HepG2 (cell line): ENCODE results near the gene SLC25A48. TPM values are rescaled to one million over a fixed set of nuclear protein-coding genes. Genes with fewer than 3 reads are reported as not detected.
"Not testable (repeated sequence)": the region's sequence is repeated elsewhere in the genome, so short reads cannot be mapped to it uniquely, and the experiment has no call there.

Experiments
- ATAC-seq: fragments of 200-7000 bp; cut with Tn5 transposase; 3 replicates; pipeline ENCODE4 v1.9.1; 2020; ENCODE audit warnings: mild to moderate bottlenecking, moderate library complexity
- BruUV-seq: library from RNA; stranded (reverse); fragments of 400-500 nt; replicated peaks from 2 replicates; lab custom pipeline; 2021; lab: Mats Ljungman, UMichigan
- CTCF ChIA-PET: fragments of 300-600 bp; formaldehyde crosslinking; extraction: SDS; loops from one replicate; lab custom pipeline; 2021; ENCODE audit warnings: low total read pairs, inconsistent platforms, low intra/inter-chr PET ratio; lab: Yijun Ruan, JAX
- POLR2A ChIA-PET: fragments of 350-600 bp; sonication (Branson Sonifier 250); formaldehyde crosslinking; loops from one replicate; lab custom pipeline; 2020; ENCODE audit warnings: antibody characterized with exemption, inconsistent platforms; lab: Yijun Ruan, JAX
- DNase-seq: peaks from one replicate; pipeline ENCODE4 v3.0.0-alpha.2; 2015; ENCODE audit warnings: low spot score
- FAIRE-seq: peaks from 3 replicates; lab custom pipeline; 2011; peaks lifted over from hg19 to GRCh38; lab: Jason Lieb, UNC
- H2AFZ ChIP-seq: one replicate; pipeline ENCODE4 v1.6.1; 2011; ENCODE audit warnings: low read length, inconsistent platforms
- H3K27ac ChIP-seq: fragments of 300-600 bp; 3 replicates; pipeline ENCODE4 v1.8.0; 2011; ENCODE audit warnings: mixed run types, mild to moderate bottlenecking, mixed read lengths, low read length, inconsistent platforms; ENCODE audit not compliant: insufficient read depth; ENCODE audit errors: extremely low read length
- H3K27me3 ChIP-seq, 2 experiments: fragments of 200-600 bp in 1 of 2; 2 replicates in 1 of 2; 3 replicates in 1 of 2; pipeline versions ENCODE4 v1.6.0 to v1.8.0; 2011; ENCODE audit warnings: low read length in 2 of 2, mild to moderate bottlenecking in 2 of 2, moderate library complexity in 2 of 2, inconsistent platforms in 1 of 2; ENCODE audit not compliant: insufficient read depth in 2 of 2, control insufficient read depth in 1 of 2
- H3K36me3 ChIP-seq, 2 experiments: fragments of 200-600 bp in 1 of 2; replicated peaks in 1 of 2; 2 replicates in 1 of 2; 3 replicates in 1 of 2; pipeline versions ENCODE4 v1.5.1 to v1.8.0; 2011; ENCODE audit warnings: low read length in 2 of 2, inconsistent platforms in 1 of 2; ENCODE audit not compliant: insufficient read depth in 2 of 2, control insufficient read depth in 1 of 2
- H3K4me1 ChIP-seq: 2 replicates; pipeline ENCODE4 v1.5.1; 2012; ENCODE audit warnings: low read length, inconsistent platforms; ENCODE audit not compliant: insufficient read depth
- H3K4me2 ChIP-seq: 2 replicates; pipeline ENCODE4 v1.6.0; 2011; ENCODE audit warnings: low read depth, low read length, inconsistent platforms
- H3K4me3 ChIP-seq, 3 experiments: fragments of 200-600 bp in 1 of 3; sonication (generic), shearing (Covaris generic) in 1 of 3; replicated peaks in 1 of 3; 2 replicates each; pipeline ENCODE4 v1.5.1; 2011 to 2016; ENCODE audit warnings: low read length in 3 of 3, inconsistent platforms in 2 of 3, low read depth in 2 of 3, mild to moderate bottlenecking in 2 of 3, control low read depth in 1 of 3, mixed read lengths in 1 of 3; ENCODE audit not compliant: insufficient read depth in 1 of 3
- H3K79me2 ChIP-seq: one replicate; pipeline ENCODE4 v1.6.1; 2011; ENCODE audit warnings: low read length, inconsistent platforms; ENCODE audit not compliant: insufficient read depth
- H3K9ac ChIP-seq: 2 replicates; pipeline ENCODE4 v1.6.0; 2011; ENCODE audit warnings: mild to moderate bottlenecking, low read depth, low read length, inconsistent platforms; ENCODE audit not compliant: insufficient read depth
- H3K9me3 ChIP-seq: 2 replicates; pipeline ENCODE4 v1.5.1; 2012; ENCODE audit warnings: mild to moderate bottlenecking, low read length
- H4K20me1 ChIP-seq: 2 replicates; pipeline ENCODE4 v1.6.0; 2011; ENCODE audit warnings: inconsistent platforms, mild to moderate bottlenecking, low read length, moderate library complexity; ENCODE audit not compliant: insufficient read depth
- SALL2 ChIP-seq: sonication (generic); formaldehyde crosslinking; IDR thresholded peaks from 2 replicates; pipeline ENCODE4 v1.8.1; 2023; ENCODE audit warnings: mild to moderate bottlenecking, missing genetic modification reagents, inconsistent platforms
- ZNF598 ChIP-seq: sonication (generic); formaldehyde crosslinking; IDR thresholded peaks from 2 replicates; pipeline ENCODE4 v1.5.1; 2020; ENCODE audit warnings: mild to moderate bottlenecking, missing genetic modification reagents, borderline replicate concordance
- ZNF782 ChIP-seq: sonication (generic); formaldehyde crosslinking; IDR thresholded peaks from 2 replicates; pipeline ENCODE4 v1.4.0; 2020; ENCODE audit warnings: missing genetic modification reagents, mild to moderate bottlenecking, borderline replicate concordance
- WGBS: methylation state at CpG from one replicate; pipeline ENCODE4 v1.1.6; 2017; ENCODE audit warnings: low lambda C conversion rate; 5-methylcytosine and 5-hydroxymethylcytosine counted together
- in situ Hi-C: cut with HindIII; loops from 2 replicates; pipeline ENCODE4 v1.10.0; 2017; ENCODE audit warnings: low pct_unique_long_range_greater_than_20kb; ENCODE audit not compliant: extremely low pct_ligation_motif_present
- intact Hi-C: fragments of 100-400 bp; cut with micrococcal nuclease; formaldehyde crosslinking; loops from one replicate; pipeline ENCODE4 v1.10.0; 2022; ENCODE audit not compliant: unreplicated experiment
- polyA plus RNA-seq, 8 experiments: library from polyadenylated mRNA; depleted of rRNA in 3 of 8; stranded (reverse) in 7 of 8; unstranded in 1 of 8; fragments of >200 nt; fragmentation: Illumina TruSeq in 4 of 8; extraction: Trizol in 4 of 8; gene quantifications; 2 replicates each; pipeline versions ENCODE4 v1.2.1 to v1.2.3, GENCODE V29; 2011 to 2016; ENCODE audit warnings: low read depth in 4 of 8, missing spikeins in 1 of 8, mixed read lengths in 1 of 8; ENCODE audit not compliant: insufficient read depth in 1 of 8
- total RNA-seq, 5 experiments: library from RNA; depleted of rRNA; stranded (reverse); fragments of >200 nt; fragmentation: Illumina TruSeq; extraction: Trizol; gene quantifications; 2 replicates each; pipeline ENCODE4 v1.2.3, GENCODE V29; 2016; ENCODE audit warnings: low read depth in 1 of 5
- TF ChIP-seq, protein P1 (sequence below): sonication (generic); formaldehyde crosslinking; conservative IDR thresholded peaks from 2 replicates; pipeline ENCODE4 v1.4.0; 2020; ENCODE audit warnings: missing genetic modification reagents
- TF ChIP-seq, protein P2 (sequence below): sonication (generic); formaldehyde crosslinking; IDR thresholded peaks from 2 replicates; pipeline ENCODE4 v1.4.0; 2020; ENCODE audit warnings: missing genetic modification reagents

SLC25A48 gene
- total and polyA plus RNA-seq, 2 of the 13 experiments (the other 11 are each of a cell fraction or from before 2014, with no cell fraction given): 0.17 to 4.5 TPM

DNA sequence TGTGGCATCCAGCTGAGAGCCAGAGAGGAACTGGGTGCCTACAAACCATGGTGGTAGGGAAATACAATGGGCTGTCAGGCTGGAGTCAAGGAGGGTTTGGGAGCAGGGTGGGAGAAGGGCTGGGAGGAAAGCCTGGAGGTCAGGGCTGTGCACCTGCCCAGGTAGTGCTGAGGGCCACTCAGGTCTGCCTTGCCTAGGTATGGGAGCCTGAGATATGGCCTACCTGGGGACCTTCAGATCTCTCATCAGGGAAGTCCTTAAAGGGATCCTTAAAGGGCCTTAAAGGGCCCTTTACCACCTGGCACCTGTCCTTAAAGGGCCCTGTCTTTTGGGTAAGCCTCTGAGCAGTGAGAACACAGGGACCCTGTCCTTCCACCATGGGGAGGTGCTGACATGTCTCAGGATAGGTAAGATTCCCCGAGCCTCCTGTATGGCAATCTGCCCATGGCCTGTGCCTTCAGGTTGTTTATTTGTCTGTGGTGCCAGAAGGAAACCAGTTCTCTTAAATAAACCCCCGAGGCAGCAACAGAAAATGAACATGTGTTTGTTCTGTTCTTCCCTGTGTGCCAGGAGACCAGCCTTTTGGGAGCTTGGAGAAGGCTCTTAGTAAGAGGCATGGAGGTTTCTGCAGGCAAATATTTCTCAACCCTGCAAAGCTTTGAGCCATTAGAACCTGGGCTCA lies 23.3 kb downstream of the SLC25A48 start:
- TF ChIP-seq SALL2 (CRISPR knock-in tag): no peak
- no peak for TF ChIP-seq ZNF782
- TF ChIP-seq, protein P1, sequence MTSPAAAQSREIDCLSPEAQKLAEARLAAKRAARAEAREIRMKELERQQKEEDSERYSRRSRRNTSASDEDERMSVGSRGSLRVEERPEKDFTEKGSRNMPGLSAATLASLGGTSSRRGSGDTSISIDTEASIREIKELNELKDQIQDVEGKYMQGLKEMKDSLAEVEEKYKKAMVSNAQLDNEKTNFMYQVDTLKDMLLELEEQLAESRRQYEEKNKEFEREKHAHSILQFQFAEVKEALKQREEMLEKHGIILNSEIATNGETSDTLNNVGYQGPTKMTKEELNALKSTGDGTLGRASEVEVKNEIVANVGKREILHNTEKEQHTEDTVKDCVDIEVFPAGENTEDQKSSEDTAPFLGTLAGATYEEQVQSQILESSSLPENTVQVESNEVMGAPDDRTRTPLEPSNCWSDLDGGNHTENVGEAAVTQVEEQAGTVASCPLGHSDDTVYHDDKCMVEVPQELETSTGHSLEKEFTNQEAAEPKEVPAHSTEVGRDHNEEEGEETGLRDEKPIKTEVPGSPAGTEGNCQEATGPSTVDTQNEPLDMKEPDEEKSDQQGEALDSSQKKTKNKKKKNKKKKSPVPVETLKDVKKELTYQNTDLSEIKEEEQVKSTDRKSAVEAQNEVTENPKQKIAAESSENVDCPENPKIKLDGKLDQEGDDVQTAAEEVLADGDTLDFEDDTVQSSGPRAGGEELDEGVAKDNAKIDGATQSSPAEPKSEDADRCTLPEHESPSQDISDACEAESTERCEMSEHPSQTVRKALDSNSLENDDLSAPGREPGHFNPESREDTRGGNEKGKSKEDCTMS: no peak
- TF ChIP-seq, protein P2, sequence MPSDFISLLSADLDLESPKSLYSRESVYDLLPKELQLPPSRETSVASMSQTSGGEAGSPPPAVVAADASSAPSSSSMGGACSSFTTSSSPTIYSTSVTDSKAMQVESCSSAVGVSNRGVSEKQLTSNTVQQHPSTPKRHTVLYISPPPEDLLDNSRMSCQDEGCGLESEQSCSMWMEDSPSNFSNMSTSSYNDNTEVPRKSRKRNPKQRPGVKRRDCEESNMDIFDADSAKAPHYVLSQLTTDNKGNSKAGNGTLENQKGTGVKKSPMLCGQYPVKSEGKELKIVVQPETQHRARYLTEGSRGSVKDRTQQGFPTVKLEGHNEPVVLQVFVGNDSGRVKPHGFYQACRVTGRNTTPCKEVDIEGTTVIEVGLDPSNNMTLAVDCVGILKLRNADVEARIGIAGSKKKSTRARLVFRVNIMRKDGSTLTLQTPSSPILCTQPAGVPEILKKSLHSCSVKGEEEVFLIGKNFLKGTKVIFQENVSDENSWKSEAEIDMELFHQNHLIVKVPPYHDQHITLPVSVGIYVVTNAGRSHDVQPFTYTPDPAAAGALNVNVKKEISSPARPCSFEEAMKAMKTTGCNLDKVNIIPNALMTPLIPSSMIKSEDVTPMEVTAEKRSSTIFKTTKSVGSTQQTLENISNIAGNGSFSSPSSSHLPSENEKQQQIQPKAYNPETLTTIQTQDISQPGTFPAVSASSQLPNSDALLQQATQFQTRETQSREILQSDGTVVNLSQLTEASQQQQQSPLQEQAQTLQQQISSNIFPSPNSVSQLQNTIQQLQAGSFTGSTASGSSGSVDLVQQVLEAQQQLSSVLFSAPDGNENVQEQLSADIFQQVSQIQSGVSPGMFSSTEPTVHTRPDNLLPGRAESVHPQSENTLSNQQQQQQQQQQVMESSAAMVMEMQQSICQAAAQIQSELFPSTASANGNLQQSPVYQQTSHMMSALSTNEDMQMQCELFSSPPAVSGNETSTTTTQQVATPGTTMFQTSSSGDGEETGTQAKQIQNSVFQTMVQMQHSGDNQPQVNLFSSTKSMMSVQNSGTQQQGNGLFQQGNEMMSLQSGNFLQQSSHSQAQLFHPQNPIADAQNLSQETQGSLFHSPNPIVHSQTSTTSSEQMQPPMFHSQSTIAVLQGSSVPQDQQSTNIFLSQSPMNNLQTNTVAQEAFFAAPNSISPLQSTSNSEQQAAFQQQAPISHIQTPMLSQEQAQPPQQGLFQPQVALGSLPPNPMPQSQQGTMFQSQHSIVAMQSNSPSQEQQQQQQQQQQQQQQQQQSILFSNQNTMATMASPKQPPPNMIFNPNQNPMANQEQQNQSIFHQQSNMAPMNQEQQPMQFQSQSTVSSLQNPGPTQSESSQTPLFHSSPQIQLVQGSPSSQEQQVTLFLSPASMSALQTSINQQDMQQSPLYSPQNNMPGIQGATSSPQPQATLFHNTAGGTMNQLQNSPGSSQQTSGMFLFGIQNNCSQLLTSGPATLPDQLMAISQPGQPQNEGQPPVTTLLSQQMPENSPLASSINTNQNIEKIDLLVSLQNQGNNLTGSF (CRISPR knock-in tag): no peak
- TF ChIP-seq ZNF598 (CRISPR knock-in tag): no peak
- no peak overlapping the region for H3K9ac ChIP-seq
- no peak overlapping the region for H3K27ac ChIP-seq
- H2AFZ ChIP-seq: no peak overlapping the region
- 14% methylated on average over 1 of the region's 2 CpGs for WGBS
- in situ Hi-C loops: loop anchor here (25.0 kb wide), 1 partner anchor 555 kb away; no protein-coding TSS in a partner anchor
- ChIA-PET POLR2A (no interaction called here), CTCF (no interaction called here)
- H3K36me3 ChIP-seq: no peaks in the 10 kb centered on the region
- BruUV-seq: no TSS peak
- no peak for FAIRE-seq
- intact Hi-C loops: no loop called here
- no peaks in the 10 kb centered on the region for H3K79me2 ChIP-seq
- H3K27me3 ChIP-seq: no peaks in the 10 kb centered on the region; a peak in 1 of 5 replicates
- H3K4me1 ChIP-seq: peaks cover 1% of the 10 kb centered on the region; the same call in 1 of the 2 replicates
- DNase-seq: no peak
- no peaks in the 10 kb centered on the region for H3K9me3 ChIP-seq
- H4K20me1 ChIP-seq: no peaks in the 10 kb centered on the region
- no peak for ATAC-seq
- no peak overlapping the region for H3K4me2 ChIP-seq
- H3K4me3 ChIP-seq: no peak overlapping the region

DNA sequence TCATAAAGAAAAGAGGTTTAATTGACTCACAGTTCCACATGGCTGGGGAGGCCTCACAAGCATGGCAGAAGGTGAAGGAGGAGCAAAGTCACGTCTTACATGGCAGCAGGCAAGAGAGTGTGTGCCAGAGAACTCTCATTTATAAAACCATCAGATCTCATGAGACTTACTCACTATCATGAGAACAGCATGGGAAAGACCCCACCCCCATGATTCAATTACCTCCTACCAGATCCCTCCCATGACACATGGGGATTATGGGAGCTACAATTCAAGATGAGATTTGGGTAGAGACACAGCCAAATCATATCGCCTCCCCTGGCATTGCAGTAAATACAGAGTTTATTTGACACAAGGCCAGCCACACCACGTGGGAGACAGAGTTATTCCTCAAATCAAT lies 24.7 kb downstream of the SLC25A48 start:
- H3K79me2 ChIP-seq, POLR2A ChIA-PET, ATAC-seq, H3K4me2 ChIP-seq, H2AFZ ChIP-seq, H3K4me1 ChIP-seq, DNase-seq, FAIRE-seq, H3K36me3 ChIP-seq, BruUV-seq, H3K27me3 ChIP-seq, H3K27ac ChIP-seq, intact Hi-C loops, H4K20me1 ChIP-seq, CTCF ChIA-PET, H3K9ac ChIP-seq, H3K4me3 ChIP-seq, H3K9me3 ChIP-seq: not testable (repeated sequence)
- in situ Hi-C loops: loop anchor here (25.0 kb wide), 1 partner anchor 553 kb away; no protein-coding TSS in a partner anchor
- WGBS: 33% methylated on average over 3 of the region's 3 CpGs
